ENCODE data around the gene UNK. TPM values are rescaled to one million over a fixed set of nuclear protein-coding genes. Genes with fewer than 3 reads are reported as not detected.

The UNK gene
- total RNA-seq, 2 experiments from 2014 or later = 26.1 TPM

DNA sequence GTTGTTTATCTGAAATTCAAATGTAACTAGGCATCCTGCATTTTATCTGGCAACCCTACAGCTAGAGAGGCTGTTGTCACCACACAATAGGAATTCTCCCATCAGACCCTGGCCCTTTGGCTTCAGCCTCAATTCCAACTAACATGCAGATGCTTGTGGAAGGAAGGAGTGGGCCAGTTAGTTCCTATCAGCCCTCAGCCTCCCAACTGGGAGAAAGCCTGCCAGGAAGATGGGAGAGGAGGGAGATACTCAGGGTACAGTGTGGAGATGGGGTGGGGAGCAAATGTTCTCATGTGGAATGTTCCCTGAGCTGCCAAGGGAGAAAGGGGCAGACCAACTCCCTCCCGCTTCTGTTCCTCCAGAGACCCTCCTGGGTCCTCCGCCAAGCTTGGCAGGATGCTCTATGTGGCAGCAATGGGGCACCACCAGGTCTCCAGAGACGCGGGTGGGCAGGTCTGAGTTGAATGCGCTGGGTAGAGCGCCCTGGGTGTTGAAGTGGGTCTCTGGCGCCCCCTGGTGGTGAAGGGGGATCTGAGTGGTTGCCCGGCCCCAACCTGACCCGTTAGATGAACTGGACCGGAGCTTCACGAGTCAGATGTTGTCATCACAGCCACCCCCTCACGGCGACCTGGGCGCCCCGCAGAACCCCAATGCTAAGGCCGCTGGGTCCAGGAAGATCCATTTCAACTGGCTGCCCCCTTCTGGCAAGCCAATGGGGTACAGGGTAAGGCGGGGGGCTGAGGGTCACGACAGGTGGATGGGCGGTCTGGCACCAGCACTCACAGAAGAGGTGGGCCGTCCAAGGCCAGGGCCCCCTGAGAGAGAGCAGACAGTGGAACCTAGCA lies 34.8 kb upstream of the UNK start:
- Mint-ChIP-seq H3K27ac (no peak overlapping the region), H3K4me3 (no peak overlapping the region), H3K36me3 (ENCODE audit: low read depth) (no peaks in the 10 kb centered on the region), H3K9me3 (no peaks in the 10 kb centered on the region), H3K27me3 (peaks cover 9% of the 10 kb centered on the region), H3K4me1 (peaks cover 19% of the 10 kb centered on the region)
- POLR2A ChIA-PET = interaction anchor here (0.7 to 0.9 kb wide), 2 partner anchors 105 to 108 kb away, joined by 3 read pairs; partner anchors contain the start of gene WBP2
- DNase-seq = peak; percentile 88
- CTCF ChIA-PET = interaction anchor here (0.5 to 7.4 kb wide), 29 partner anchors 10 to 427 kb away, joined by 3 to 149 read pairs (median 5); partner anchors contain the start of genes GALK1, RECQL5, SAP30BP and SMIM5

DNA sequence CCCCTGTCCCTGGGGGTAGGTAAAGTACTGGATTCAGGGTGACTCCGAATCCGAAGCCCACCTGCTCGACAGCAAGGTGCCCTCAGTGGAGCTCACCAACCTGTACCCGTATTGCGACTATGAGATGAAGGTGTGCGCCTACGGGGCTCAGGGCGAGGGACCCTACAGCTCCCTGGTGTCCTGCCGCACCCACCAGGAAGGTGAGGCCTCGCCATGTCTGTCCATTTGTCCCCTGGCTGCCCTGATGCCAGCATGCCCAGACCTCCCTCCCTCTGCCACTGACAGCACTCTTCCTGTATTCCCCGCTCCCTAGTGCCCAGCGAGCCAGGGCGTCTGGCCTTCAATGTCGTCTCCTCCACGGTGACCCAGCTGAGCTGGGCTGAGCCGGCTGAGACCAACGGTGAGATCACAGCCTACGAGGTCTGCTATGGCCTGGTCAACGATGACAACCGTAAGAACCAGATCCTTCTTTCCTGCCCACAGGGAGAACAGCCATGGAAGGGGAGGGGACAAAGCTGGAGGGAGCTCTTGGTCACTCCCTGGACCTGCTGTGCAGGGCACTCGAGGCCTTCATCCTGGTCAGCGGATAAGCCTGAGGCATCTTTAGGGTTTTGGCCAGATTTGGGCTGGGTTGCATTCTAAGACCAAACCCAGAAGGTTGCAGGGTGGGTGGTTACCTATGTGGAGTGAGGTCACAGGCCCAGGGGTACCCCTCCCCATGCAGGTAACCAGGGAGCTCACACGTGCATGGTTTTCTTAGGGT lies 33.8 kb upstream of the UNK start:
- DNase-seq = no peak
- no peaks in the 10 kb centered on the region for H3K9me3 Mint-ChIP-seq
- H3K4me3 Mint-ChIP-seq = no peak overlapping the region
- peaks cover 21% of the 10 kb centered on the region for H3K4me1 Mint-ChIP-seq
- H3K36me3 Mint-ChIP-seq (ENCODE audit: low read depth) = no peaks in the 10 kb centered on the region
- POLR2A ChIA-PET = interaction anchor here (0.6 to 1.2 kb wide), 2 partner anchors 28 to 78 kb away, joined by 3 to 5 read pairs; no protein-coding TSS in a partner anchor
- no peak overlapping the region for H3K27ac Mint-ChIP-seq
- CTCF ChIA-PET = interaction anchor here (0.6 to 7.4 kb wide), 13 partner anchors 9 to 126 kb away, joined by 3 to 149 read pairs (median 5); partner anchors contain the start of genes GALK1, SMIM5 and UNC13D
- peaks cover 9% of the 10 kb centered on the region for H3K27me3 Mint-ChIP-seq

DNA sequence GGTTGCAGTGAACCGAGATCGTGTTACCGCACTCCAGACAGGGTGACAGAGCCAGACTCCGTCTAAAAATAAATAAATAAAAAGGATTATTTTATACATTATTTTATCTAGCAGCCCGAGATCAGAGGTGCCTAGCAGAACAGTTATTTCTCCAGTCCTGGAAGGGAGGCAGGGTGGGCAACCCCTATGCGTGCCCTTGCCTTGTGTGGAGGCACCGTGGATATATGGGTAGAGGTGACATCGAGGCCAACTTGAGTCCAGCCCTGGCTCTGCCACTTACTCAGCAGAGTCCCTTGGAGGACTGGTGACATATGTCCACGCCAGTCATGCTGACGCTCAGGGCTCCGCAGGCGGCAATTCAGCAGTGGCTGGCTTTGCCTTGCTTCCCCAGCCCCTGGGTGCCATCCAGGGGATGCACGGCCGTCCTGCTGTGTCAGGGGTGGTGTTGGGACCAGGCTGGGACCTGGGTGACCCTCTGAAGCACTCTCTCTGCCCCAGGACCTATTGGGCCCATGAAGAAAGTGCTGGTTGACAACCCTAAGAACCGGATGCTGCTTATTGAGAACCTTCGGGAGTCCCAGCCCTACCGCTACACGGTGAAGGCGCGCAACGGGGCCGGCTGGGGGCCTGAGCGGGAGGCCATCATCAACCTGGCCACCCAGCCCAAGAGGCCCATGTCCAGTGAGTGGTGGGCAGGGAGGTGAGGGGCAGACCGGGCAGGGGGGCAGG lies 32.8 kb upstream of the UNK start:
- Mint-ChIP-seq H3K4me1 (peaks cover 21% of the 10 kb centered on the region), H3K36me3 (ENCODE audit: low read depth) (no peaks in the 10 kb centered on the region), H3K4me3 (no peak overlapping the region), H3K27ac (no peak overlapping the region), H3K9me3 (no peaks in the 10 kb centered on the region), H3K27me3 (peaks cover 9% of the 10 kb centered on the region)
- DNase-seq = no peak
- CTCF ChIA-PET = interaction anchor here (0.6 to 7.4 kb wide), 14 partner anchors 8 to 127 kb away, joined by 3 to 149 read pairs (median 14); partner anchors contain the start of genes GALK1 and SMIM5
- POLR2A ChIA-PET = interaction anchor here (0.6 to 3.0 kb wide), 5 partner anchors 12 to 103 kb away, joined by 3 to 39 read pairs (median 8); partner anchors contain the start of genes GALK1 and WBP2

DNA sequence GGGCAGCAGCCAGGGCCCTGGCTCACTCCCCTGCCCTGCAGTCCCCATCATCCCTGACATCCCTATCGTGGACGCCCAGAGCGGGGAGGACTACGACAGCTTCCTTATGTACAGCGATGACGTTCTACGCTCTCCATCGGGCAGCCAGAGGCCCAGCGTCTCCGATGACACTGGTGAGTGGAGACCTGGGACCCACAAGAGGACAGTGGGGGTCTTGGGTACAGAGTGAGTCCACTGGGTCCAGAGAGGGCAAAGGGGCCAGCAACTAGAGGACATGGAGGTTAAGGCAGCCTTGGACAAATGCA lies 32.2 kb upstream of the UNK start:
- CTCF ChIA-PET = interaction anchor here (1.2 to 2.6 kb wide), 18 partner anchors 12 to 151 kb away, joined by 3 to 92 read pairs (median 10); partner anchors contain the start of genes GALK1, SMIM5 and TRIM65
- H3K4me3 Mint-ChIP-seq = no peak overlapping the region
- no peaks in the 10 kb centered on the region for H3K36me3 Mint-ChIP-seq (ENCODE audit: low read depth)
- no peaks in the 10 kb centered on the region for H3K9me3 Mint-ChIP-seq
- H3K27ac Mint-ChIP-seq = no peak overlapping the region
- DNase-seq = no peak
- POLR2A ChIA-PET = interaction anchor here (1.6 to 3.0 kb wide), 7 partner anchors 11 to 491 kb away, joined by 4 to 39 read pairs (median 14); partner anchors contain the start of genes GALK1, GGA3, MRPS7 and RECQL5
- H3K4me1 Mint-ChIP-seq = peaks cover 21% of the 10 kb centered on the region
- peaks cover 9% of the 10 kb centered on the region for H3K27me3 Mint-ChIP-seq

DNA sequence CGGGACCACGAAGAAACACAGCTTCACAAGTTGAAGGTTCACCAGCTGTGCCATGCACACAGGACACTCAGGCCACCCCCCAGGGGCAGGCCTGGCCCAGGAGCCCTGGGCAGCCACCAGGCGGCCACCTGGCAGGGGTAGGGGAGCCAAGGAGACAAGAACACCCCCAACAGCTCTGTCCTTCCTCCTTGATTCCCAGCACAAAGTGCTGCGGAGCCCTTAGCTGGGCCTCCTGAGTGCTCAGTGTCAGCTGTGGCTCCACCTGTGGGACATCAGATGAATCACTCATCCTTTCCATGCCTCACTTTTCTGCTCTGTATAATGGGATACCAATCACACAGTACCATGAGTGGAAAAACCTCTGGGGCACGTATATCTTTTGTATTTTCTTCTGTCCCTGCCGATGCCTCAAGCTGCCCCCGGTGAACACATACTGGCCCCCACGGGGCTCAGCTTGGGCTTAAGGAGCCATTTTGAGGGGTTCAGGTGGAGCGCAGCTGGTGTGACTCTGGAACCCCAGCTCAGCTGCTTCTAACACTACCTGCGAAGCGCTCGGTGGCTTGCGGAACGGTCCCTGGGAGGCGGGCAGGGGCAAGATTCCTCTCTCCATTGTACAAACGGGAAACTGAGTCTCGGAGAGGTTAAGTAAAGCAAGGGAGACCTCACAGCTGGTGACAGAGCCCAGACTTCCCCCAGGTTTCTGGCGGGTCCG lies 31.6 kb upstream of the UNK start:
- H3K27ac Mint-ChIP-seq = no peak overlapping the region
- H3K36me3 Mint-ChIP-seq (ENCODE audit: low read depth) = no peaks in the 10 kb centered on the region
- H3K4me1 Mint-ChIP-seq = peaks cover 18% of the 10 kb centered on the region
- H3K27me3 Mint-ChIP-seq = peaks cover 6% of the 10 kb centered on the region
- POLR2A ChIA-PET = interaction anchor here (0.7 to 3.0 kb wide), 18 partner anchors 11 to 491 kb away, joined by 3 to 39 read pairs (median 4); partner anchors contain the start of genes GALK1, GGA3, MRPS7 and RECQL5
- CTCF ChIA-PET = interaction anchor here (0.6 to 2.6 kb wide), 84 partner anchors 11 to 681 kb away, joined by 3 to 92 read pairs (median 5); partner anchors contain the start of genes GALK1, GRB2, ITGB4 and MIF4GD
- no peaks in the 10 kb centered on the region for H3K9me3 Mint-ChIP-seq
- peak overlapping the region; percentile 58 for H3K4me3 Mint-ChIP-seq
- no peak for DNase-seq

DNA sequence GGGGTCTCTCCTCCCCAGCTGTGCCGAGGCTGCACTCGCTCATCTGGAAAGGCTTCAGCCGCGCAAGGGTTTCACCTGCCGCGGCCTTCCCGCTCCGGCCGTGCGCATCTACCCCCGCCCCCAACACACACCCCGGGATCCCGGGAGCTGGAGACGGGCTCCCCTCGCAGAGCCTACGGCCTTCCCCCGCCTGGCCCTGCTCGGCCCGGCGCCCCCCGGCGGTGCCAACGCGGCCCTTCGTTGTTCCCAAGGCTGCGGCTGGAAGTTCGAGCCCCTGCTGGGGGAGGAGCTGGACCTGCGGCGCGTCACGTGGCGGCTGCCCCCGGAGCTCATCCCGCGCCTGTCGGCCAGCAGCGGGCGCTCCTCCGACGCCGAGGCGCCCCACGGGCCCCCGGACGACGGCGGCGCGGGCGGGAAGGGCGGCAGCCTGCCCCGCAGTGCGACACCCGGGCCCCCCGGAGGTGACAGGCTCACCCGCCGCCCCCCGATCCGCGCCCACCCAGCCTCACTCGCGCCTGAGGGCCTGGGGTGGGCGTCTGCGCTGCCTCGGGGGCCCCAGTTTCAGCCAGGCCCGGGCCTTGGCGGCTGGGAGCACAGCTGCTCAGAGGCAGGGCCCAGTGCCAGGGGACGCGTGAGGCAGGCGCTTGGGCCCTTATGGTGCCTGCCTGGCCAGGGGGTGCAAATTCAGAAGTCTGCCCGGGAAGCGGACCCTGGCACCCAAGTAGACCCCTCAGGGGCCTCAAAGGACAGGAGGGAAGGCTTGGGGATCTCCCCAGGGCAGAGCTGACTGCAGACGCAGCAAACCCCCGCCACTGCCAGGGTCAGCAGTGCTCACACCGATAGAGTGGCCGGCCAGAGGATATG lies 30.9 kb upstream of the UNK start:
- POLR2A ChIA-PET = interaction anchor here (0.5 to 3.0 kb wide), 20 partner anchors 10 to 629 kb away, joined by 3 to 39 read pairs (median 4); partner anchors contain the start of genes GALK1, GGA3, MRPS7 and RECQL5
- H3K9me3 Mint-ChIP-seq = no peaks in the 10 kb centered on the region
- H3K36me3 Mint-ChIP-seq (ENCODE audit: low read depth) = no peaks in the 10 kb centered on the region
- peak overlapping the region; percentile 58 for H3K4me3 Mint-ChIP-seq
- peaks cover 18% of the 10 kb centered on the region for H3K4me1 Mint-ChIP-seq
- DNase-seq = peak; percentile 73
- H3K27ac Mint-ChIP-seq = no peak overlapping the region
- CTCF ChIA-PET = interaction anchor here (0.6 to 2.6 kb wide), 86 partner anchors 10 to 681 kb away, joined by 3 to 92 read pairs (median 5); partner anchors contain the start of genes GALK1, GRB2, ITGB4 and MIF4GD
- peaks cover 6% of the 10 kb centered on the region for H3K27me3 Mint-ChIP-seq

DNA sequence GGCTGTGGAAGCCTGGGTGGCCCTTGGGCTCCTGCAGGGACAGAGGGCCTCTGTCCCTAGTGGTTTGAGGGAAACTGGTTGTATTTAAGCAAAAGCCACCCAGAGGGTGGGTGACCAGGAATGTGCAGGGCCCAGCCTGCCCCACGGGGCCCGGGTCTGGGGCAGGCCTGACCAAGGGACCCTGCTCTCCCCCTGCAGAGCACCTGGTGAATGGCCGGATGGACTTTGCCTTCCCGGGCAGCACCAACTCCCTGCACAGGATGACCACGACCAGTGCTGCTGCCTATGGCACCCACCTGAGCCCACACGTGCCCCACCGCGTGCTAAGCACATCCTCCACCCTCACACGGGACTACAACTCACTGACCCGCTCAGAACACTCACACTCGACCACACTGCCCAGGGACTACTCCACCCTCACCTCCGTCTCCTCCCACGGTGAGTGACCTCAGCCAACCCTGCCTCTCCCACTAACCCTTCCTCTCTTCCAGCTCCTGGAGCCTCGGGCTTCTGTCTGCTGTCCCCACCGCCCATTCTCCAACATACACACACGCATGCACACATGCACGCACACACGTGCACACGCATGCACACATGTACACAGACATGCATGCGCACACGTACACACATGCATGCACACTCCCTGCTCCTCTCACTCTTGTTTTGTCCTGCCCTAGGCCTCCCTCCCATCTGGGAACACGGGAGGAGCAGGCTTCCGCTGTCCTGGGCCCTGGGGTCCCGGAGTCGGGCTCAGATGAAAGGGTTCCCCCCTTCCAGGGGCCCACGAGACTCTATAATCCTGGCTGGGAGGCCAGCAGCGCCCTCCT lies 30.0 kb upstream of the UNK start:
- Mint-ChIP-seq H3K4me3 (peak overlapping the region; percentile 15), H3K9me3 (no peaks in the 10 kb centered on the region), H3K36me3 (ENCODE audit: low read depth) (no peaks in the 10 kb centered on the region), H3K27ac (no peak overlapping the region), H3K27me3 (peaks cover 6% of the 10 kb centered on the region), H3K4me1 (peaks cover 18% of the 10 kb centered on the region)
- no peak for DNase-seq
- CTCF ChIA-PET = interaction anchor here (0.8 to 2.6 kb wide), 31 partner anchors 9 to 484 kb away, joined by 3 to 92 read pairs (median 8); partner anchors contain the start of genes GALK1, GRB2, MIF4GD and RECQL5
- POLR2A ChIA-PET = interaction anchor here (0.5 to 3.0 kb wide), 8 partner anchors 9 to 630 kb away, joined by 3 to 39 read pairs (median 4); partner anchors contain the start of genes GALK1, RECQL5 and SAP30BP

DNA sequence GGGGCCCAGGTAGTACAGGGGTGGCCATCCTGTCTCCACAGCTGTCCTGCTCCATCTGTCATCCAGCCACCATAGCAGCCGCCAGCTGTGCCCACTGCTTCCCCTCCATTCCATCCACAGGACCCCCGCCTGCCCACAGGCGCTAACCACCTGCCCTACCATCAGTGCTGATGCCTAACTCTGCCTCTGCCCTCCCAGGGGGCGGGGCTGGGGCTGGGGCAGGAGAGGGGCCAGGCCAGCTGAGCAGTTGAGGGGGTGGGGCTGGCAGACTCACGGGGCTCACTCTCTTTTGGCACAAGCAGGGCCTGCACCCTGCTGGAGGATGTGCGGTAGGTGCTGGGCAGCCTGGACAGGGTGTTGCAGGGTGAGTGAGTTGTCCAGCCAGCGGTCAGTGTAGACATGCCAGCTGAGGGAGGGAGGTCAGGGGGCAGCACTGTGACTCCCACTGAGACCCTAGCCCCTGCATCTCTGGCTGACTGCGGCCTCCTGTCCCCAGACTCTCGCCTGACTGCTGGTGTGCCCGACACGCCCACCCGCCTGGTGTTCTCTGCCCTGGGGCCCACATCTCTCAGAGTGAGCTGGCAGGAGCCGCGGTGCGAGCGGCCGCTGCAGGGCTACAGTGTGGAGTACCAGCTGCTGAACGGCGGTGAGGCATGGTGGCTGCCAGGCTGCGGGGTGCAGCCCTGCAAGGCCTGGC lies 29.3 kb upstream of the UNK start:
- no peak overlapping the region for H3K27ac Mint-ChIP-seq
- peaks cover 4% of the 10 kb centered on the region for H3K27me3 Mint-ChIP-seq
- peaks cover 13% of the 10 kb centered on the region for H3K4me1 Mint-ChIP-seq
- H3K4me3 Mint-ChIP-seq = no peak overlapping the region
- DNase-seq = no peak
- no peaks in the 10 kb centered on the region for H3K36me3 Mint-ChIP-seq (ENCODE audit: low read depth)
- no peaks in the 10 kb centered on the region for H3K9me3 Mint-ChIP-seq
- ChIA-PET CTCF (no interaction called here), POLR2A (interaction anchor here (0.9 to 3.0 kb wide), 3 partner anchors 9 to 22 kb away, joined by 3 to 39 read pairs (median 4); a partner anchor contains a TSS)

DNA sequence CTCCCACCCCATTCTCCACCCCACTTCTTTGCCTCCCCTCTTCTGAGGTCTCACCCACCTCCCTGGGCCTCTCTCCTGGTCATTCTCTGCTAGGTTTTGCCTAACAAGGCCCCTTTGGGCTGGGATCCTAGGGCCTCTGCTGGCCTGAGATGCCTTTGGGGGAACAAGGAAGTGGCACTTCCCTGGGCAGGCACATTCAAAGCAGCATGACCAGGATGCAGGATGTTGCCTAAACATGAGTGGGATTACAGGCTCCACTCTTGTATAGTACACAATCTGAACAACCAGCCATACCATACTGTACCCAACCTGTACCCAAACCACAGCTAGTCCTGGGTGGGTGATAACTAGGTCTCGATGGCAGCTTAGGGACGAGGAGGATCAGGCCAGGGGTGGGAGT lies 28.6 kb upstream of the UNK start:
- Mint-ChIP-seq H3K36me3 (ENCODE audit: low read depth) (no peaks in the 10 kb centered on the region), H3K27me3 (peaks cover 4% of the 10 kb centered on the region), H3K27ac (no peak overlapping the region), H3K4me1 (peaks cover 13% of the 10 kb centered on the region), H3K4me3 (no peak overlapping the region), H3K9me3 (no peaks in the 10 kb centered on the region)
- no peak for DNase-seq
- ChIA-PET POLR2A (interaction anchor here (0.9 to 1.5 kb wide), 2 partner anchors 8 to 21 kb away, joined by 3 to 4 read pairs; no protein-coding TSS in a partner anchor), CTCF (no interaction called here)

All from activated CD4-positive, alpha-beta memory T cell treated with anti-CD3 and anti-CD28 coated beads, Interleukin-2, amount 10 ng/mL, durations not matched to agents 7 days and 5 days (primary cell).